Keratinocyte (primary cell): ENCODE results near the gene DLG2. TPM values are rescaled to one million over a fixed set of nuclear protein-coding genes. Genes with fewer than 3 reads are reported as not detected.

ENCODE experiments used
- DNase-seq: peaks from one replicate; pipeline ENCODE4 v3.0.0-alpha.2; 2011; ENCODE audit warnings: low read depth, missing footprints, low spot score
- FAIRE-seq: peaks from 2 replicates; lab custom pipeline; 2011; peaks lifted over from hg19 to GRCh38; lab: Jason Lieb, UNC
- H2AFZ ChIP-seq: 2 replicates; pipeline ENCODE4 v1.6.0; 2012; ENCODE audit warnings: low read length, control low read depth, inconsistent platforms; ENCODE audit not compliant: control insufficient read depth
- H3K27ac ChIP-seq: 2 replicates; pipeline ENCODE4 v1.5.1; 2011; ENCODE audit warnings: low read length; ENCODE audit not compliant: control insufficient read depth, insufficient read depth
- H3K27me3 ChIP-seq: 3 replicates; pipeline ENCODE4 v1.6.0; 2011; ENCODE audit warnings: low read length; ENCODE audit not compliant: control insufficient read depth, insufficient read depth; ENCODE audit errors: extremely low read depth
- H3K36me3 ChIP-seq, 2 experiments: 2 replicates in 1 of 2; 3 replicates in 1 of 2; pipeline ENCODE4 v1.5.1; 2011; ENCODE audit warnings: low read length in 2 of 2, mild to moderate bottlenecking in 1 of 2; ENCODE audit not compliant: control insufficient read depth in 2 of 2, insufficient read depth in 2 of 2; ENCODE audit errors: extremely low read depth in 1 of 2
- H3K4me1 ChIP-seq: 3 replicates; pipeline ENCODE4 v1.5.1; 2011; ENCODE audit warnings: low read length; ENCODE audit not compliant: control insufficient read depth, insufficient read depth; ENCODE audit errors: extremely low read depth
- H3K4me2 ChIP-seq: 3 replicates; pipeline ENCODE4 v1.6.0; 2011; ENCODE audit warnings: low read depth, low read length; ENCODE audit not compliant: control insufficient read depth, insufficient read depth; ENCODE audit errors: extremely low read depth
- H3K4me3 ChIP-seq, 3 experiments: fragments of 200-600 bp in 1 of 3; sonication (generic) in 1 of 3; 2 replicates in 2 of 3; 3 replicates in 1 of 3; pipeline ENCODE4 v1.5.1; 2011 to 2016; ENCODE audit warnings: low read length in 3 of 3, mild to moderate bottlenecking in 3 of 3, control low read depth in 2 of 3, inconsistent platforms in 1 of 3, low read depth in 1 of 3, mixed read lengths in 1 of 3, mixed run types in 1 of 3, moderate library complexity in 1 of 3; ENCODE audit not compliant: control insufficient read depth in 2 of 3, insufficient read depth in 2 of 3; ENCODE audit errors: extremely low read depth in 1 of 3
- H3K79me2 ChIP-seq: 2 replicates; pipeline ENCODE4 v1.6.0; 2012; ENCODE audit warnings: low read length; ENCODE audit not compliant: control insufficient read depth, insufficient read depth
- H3K9ac ChIP-seq: 3 replicates; pipeline ENCODE4 v1.6.0; 2011; ENCODE audit warnings: low read length; ENCODE audit not compliant: control insufficient read depth, insufficient read depth; ENCODE audit errors: extremely low read depth
- H3K9me1 ChIP-seq: 3 replicates; pipeline ENCODE4 v1.6.0; 2011; ENCODE audit warnings: low read length; ENCODE audit not compliant: control insufficient read depth, insufficient read depth; ENCODE audit errors: extremely low read depth
- H3K9me3 ChIP-seq: 2 replicates; pipeline ENCODE4 v1.5.1; 2012; ENCODE audit warnings: low read depth, low read length; ENCODE audit not compliant: control insufficient read depth
- H4K20me1 ChIP-seq: 3 replicates; pipeline ENCODE4 v1.6.0; 2011; ENCODE audit warnings: low read length; ENCODE audit not compliant: control insufficient read depth, insufficient read depth; ENCODE audit errors: extremely low read depth
- EZH2 ChIP-seq: IDR thresholded peaks from one replicate; pipeline ENCODE4 v1.6.1; 2012; ENCODE audit warnings: inconsistent platforms, mild to moderate bottlenecking, low read length, moderate library complexity
- dilution Hi-C: fragments of 300-500 bp; cut with MboI; formaldehyde crosslinking; loops from one replicate; pipeline ENCODE4 v1.7.0; 2020; ENCODE audit warnings: low sequenced_read_pairs; ENCODE audit not compliant: extremely low pct_ligation_motif_present
- polyA plus RNA-seq, 5 experiments: library from polyadenylated mRNA; depleted of rRNA in 3 of 5; stranded (reverse) in 3 of 5; stranded (forward) in 1 of 5; unstranded in 1 of 5; fragments of >200 nt; gene quantifications; 1 replicate in 1 of 5; 2 replicates in 3 of 5; 3 replicates in 1 of 5; pipeline versions ENCODE4 v1.2.1 to v1.2.3, GENCODE V29; 2011 to 2012; ENCODE audit warnings: missing spikeins in 2 of 5, low read depth in 1 of 5, low replicate concordance in 1 of 5
- TF ChIP-seq, protein P1 (sequence below), 3 experiments: IDR thresholded peaks in 1 of 3; conservative IDR thresholded peaks in 1 of 3; optimal IDR thresholded peaks in 1 of 3; 2 replicates in 2 of 3; 3 replicates in 1 of 3; pipeline versions ENCODE3 to v1.5.1; 2011; ENCODE audit warnings: low read length in 3 of 3, mild to moderate bottlenecking in 3 of 3, moderate library complexity in 2 of 3, control low read depth in 1 of 3, inconsistent platforms in 1 of 3; ENCODE audit not compliant: insufficient read depth in 2 of 3; ENCODE audit errors: extremely low read depth in 1 of 3

Gene DLG2
- polyA plus RNA-seq, 1 donor (not counting 4 experiments of a cell fraction or from before 2014, with no cell fraction given), result 0.55 TPM

DNA sequence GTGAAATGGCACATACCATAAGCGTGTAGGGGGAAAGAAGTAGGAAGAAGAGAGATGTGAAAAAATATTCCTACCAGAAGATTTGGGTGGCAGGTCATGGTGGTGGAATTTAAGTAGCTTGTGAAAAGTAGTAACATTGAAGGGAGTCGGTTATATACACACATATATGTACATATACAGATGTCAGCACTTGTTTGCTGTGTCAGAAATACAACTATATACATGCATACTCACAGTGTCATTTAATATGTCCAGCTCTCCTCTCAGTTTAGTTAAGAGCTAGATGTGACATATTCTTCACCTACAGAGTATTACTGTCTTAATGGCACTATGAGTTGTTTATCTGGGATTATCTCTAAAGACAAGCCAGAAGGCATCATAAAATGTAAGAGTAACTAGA lies 1353.6 kb downstream of the DLG2 start:
- no peaks in the 10 kb centered on the region for H3K9me3 ChIP-seq
- H3K9me1 ChIP-seq, result no peaks in the 10 kb centered on the region
- no peak overlapping the region for H2AFZ ChIP-seq
- H3K9ac ChIP-seq, result no peak overlapping the region
- H4K20me1 ChIP-seq, result no peaks in the 10 kb centered on the region
- dilution Hi-C loops, result no loop called here
- H3K4me3 ChIP-seq, result no peak overlapping the region
- H3K4me2 ChIP-seq, result no peak overlapping the region
- no peak overlapping the region for H3K27ac ChIP-seq
- no peaks in the 10 kb centered on the region for H3K36me3 ChIP-seq
- no peak for TF ChIP-seq EZH2
- TF ChIP-seq, protein P1, sequence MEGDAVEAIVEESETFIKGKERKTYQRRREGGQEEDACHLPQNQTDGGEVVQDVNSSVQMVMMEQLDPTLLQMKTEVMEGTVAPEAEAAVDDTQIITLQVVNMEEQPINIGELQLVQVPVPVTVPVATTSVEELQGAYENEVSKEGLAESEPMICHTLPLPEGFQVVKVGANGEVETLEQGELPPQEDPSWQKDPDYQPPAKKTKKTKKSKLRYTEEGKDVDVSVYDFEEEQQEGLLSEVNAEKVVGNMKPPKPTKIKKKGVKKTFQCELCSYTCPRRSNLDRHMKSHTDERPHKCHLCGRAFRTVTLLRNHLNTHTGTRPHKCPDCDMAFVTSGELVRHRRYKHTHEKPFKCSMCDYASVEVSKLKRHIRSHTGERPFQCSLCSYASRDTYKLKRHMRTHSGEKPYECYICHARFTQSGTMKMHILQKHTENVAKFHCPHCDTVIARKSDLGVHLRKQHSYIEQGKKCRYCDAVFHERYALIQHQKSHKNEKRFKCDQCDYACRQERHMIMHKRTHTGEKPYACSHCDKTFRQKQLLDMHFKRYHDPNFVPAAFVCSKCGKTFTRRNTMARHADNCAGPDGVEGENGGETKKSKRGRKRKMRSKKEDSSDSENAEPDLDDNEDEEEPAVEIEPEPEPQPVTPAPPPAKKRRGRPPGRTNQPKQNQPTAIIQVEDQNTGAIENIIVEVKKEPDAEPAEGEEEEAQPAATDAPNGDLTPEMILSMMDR (optimal IDR thresholded peaks at IDR 0.05 in 1 of 3, IDR thresholded peaks at IDR 0.05 in 1 of 3, conservative IDR thresholded peaks at IDR 0.05 in 1 of 3; ENCODE audit: extremely low read depth in 1 of 3, insufficient read depth in 2 of 3, low read length in 3 of 3), result no peak
- no peak for FAIRE-seq
- H3K27me3 ChIP-seq, result no peaks in the 10 kb centered on the region
- no peaks in the 10 kb centered on the region for H3K4me1 ChIP-seq
- H3K79me2 ChIP-seq, result no peaks in the 10 kb centered on the region
- no peak for DNase-seq

DNA sequence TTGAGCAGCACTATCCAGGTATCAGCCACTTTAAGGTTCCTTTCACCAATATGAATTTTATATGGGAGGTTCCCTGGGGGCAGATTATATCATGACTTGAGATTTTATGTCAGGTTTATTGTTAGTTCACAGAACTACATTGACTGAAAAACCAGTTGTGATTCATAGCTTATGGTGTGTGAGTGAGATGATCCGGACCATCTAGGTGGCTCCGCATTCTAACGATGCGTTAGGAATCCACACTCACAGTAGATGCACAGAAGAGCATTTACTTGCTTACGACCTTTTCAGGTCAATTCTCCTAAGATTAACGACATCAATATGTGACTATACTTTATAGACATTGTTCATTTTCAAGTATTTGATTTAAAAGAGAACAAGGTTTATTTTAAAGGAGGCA lies 1356.7 kb downstream of the DLG2 start:
- Histone ChIP-seq H3K27ac (no peak overlapping the region), H3K4me2 (no peak overlapping the region), H3K4me3 (no peak overlapping the region), H4K20me1 (no peaks in the 10 kb centered on the region), H3K9me1 (no peaks in the 10 kb centered on the region), H3K9ac (no peak overlapping the region), H3K36me3 (no peaks in the 10 kb centered on the region), H3K4me1 (no peaks in the 10 kb centered on the region), H3K9me3 (no peaks in the 10 kb centered on the region), H2AFZ (no peak overlapping the region), H3K27me3 (no peaks in the 10 kb centered on the region), H3K79me2 (no peaks in the 10 kb centered on the region)
- FAIRE-seq (no peak), DNase-seq (no peak)
- dilution Hi-C loops, result no loop called here
- TF ChIP-seq, protein P1 (optimal IDR thresholded peaks at IDR 0.05 in 1 of 3, IDR thresholded peaks at IDR 0.05 in 1 of 3, conservative IDR thresholded peaks at IDR 0.05 in 1 of 3; ENCODE audit: extremely low read depth in 1 of 3, insufficient read depth in 2 of 3, low read length in 3 of 3), result no peak
- TF ChIP-seq EZH2, result no peak
